Measurements from ENCODE around the gene TBX6. TPM values are rescaled to one million over a fixed set of nuclear protein-coding genes. Genes with fewer than 3 reads are reported as not detected.
A peak's percentile ranks its signal among the peaks of the same experiment; 100 is the strongest.

Gene TBX6
- total RNA-seq, 1 donor from 2014 or later, result 2.7 TPM

- H3K27me3 Mint-ChIP-seq (ENCODE audit: low read depth), result no peaks in the 10 kb centered on the region
- TF ChIP-seq CTCF (IDR thresholded peaks at IDR 0.05; ENCODE audit: unreplicated experiment), result no peak
- peaks cover 43% of the 10 kb centered on the region for H3K4me1 Mint-ChIP-seq
- peaks cover 30% of the 10 kb centered on the region for H3K36me3 Mint-ChIP-seq
- no peak for DNase-seq (ENCODE audit: low spot score in 2 of 2, unreplicated experiment in 2 of 2)
- H3K4me3 Mint-ChIP-seq, result peak overlapping the region; percentile 87
- no peaks in the 10 kb centered on the region for H3K9me3 Mint-ChIP-seq
- peak overlapping the region; percentile 99 for H3K27ac Mint-ChIP-seq
Measured at GRCh38 chr16:30067584-30067916, 24.2 kb downstream of the TBX6 start.

- no peak for DNase-seq (ENCODE audit: low spot score in 2 of 2, unreplicated experiment in 2 of 2)
- Mint-ChIP-seq H3K4me1 (peaks cover 43% of the 10 kb centered on the region), H3K9me3 (no peaks in the 10 kb centered on the region), H3K27me3 (ENCODE audit: low read depth) (no peaks in the 10 kb centered on the region), H3K27ac (peak overlapping the region; percentile 99), H3K36me3 (peaks cover 27% of the 10 kb centered on the region), H3K4me3 (peak overlapping the region; percentile 87)
- no peak for TF ChIP-seq CTCF (IDR thresholded peaks at IDR 0.05; ENCODE audit: unreplicated experiment)
Measured at GRCh38 chr16:30066761-30067583, 24.8 kb downstream of the TBX6 start.

- Mint-ChIP-seq H3K4me1 (peaks cover 45% of the 10 kb centered on the region), H3K27me3 (ENCODE audit: low read depth) (no peaks in the 10 kb centered on the region), H3K27ac (peak overlapping the region; percentile 99), H3K9me3 (no peaks in the 10 kb centered on the region), H3K4me3 (peak overlapping the region; percentile 87), H3K36me3 (peaks cover 22% of the 10 kb centered on the region)
- no peak for TF ChIP-seq CTCF (IDR thresholded peaks at IDR 0.05; ENCODE audit: unreplicated experiment)
- DNase-seq (ENCODE audit: low spot score in 2 of 2, unreplicated experiment in 2 of 2), result peak in 1 of 2 experiments; percentile 65
Measured at GRCh38 chr16:30065943-30066760, 25.6 kb downstream of the TBX6 start.

GRCh38 chr16:30065102-30065942 is 26.4 kb downstream of the TBX6 start, which contains the start of gene ALDOA:
Gene ALDOA (plus strand): TSS chr16:30065760. CDS start chr16:30066898, 1,138 bp downstream.
- Mint-ChIP-seq H3K9me3 (no peaks in the 10 kb centered on the region), H3K27ac (peak within 1 kb of the TSS; percentile 99), H3K4me3 (peak within 1 kb of the TSS; percentile 87), H3K27me3 (ENCODE audit: low read depth) (no peaks in the 10 kb centered on the region), H3K4me1 (peaks cover 50% of the 10 kb centered on the region), H3K36me3 (peaks cover 19% of the 10 kb centered on the region)
- peak; percentile 91 to 94 for DNase-seq (ENCODE audit: low spot score in 2 of 2, unreplicated experiment in 2 of 2)
- no peak for TF ChIP-seq CTCF (IDR thresholded peaks at IDR 0.05; ENCODE audit: unreplicated experiment)

- TF ChIP-seq CTCF (IDR thresholded peaks at IDR 0.05; ENCODE audit: unreplicated experiment), result no peak
- Mint-ChIP-seq H3K9me3 (no peaks in the 10 kb centered on the region), H3K27me3 (ENCODE audit: low read depth) (no peaks in the 10 kb centered on the region), H3K4me1 (peaks cover 48% of the 10 kb centered on the region), H3K4me3 (peak overlapping the region; percentile 87), H3K27ac (peak overlapping the region; percentile 99), H3K36me3 (peaks cover 16% of the 10 kb centered on the region)
- DNase-seq (ENCODE audit: low spot score in 2 of 2, unreplicated experiment in 2 of 2), result no peak
Measured at GRCh38 chr16:30064729-30065101, 27.0 kb downstream of the TBX6 start.

All from mesothelial cell of epicardium (in vitro differentiated cells).